GM12801 (cell line): ENCODE measurements around the gene HOXA2.

Experiments
- TF ChIP-seq, protein P1 (sequence below): IDR thresholded peaks from one replicate; pipeline ENCODE4 v1.5.1; 2011; ENCODE audit warnings: control low read depth; ENCODE audit not compliant: insufficient read length; ENCODE audit errors: extremely low read depth

Gene HOXA2

DNA sequence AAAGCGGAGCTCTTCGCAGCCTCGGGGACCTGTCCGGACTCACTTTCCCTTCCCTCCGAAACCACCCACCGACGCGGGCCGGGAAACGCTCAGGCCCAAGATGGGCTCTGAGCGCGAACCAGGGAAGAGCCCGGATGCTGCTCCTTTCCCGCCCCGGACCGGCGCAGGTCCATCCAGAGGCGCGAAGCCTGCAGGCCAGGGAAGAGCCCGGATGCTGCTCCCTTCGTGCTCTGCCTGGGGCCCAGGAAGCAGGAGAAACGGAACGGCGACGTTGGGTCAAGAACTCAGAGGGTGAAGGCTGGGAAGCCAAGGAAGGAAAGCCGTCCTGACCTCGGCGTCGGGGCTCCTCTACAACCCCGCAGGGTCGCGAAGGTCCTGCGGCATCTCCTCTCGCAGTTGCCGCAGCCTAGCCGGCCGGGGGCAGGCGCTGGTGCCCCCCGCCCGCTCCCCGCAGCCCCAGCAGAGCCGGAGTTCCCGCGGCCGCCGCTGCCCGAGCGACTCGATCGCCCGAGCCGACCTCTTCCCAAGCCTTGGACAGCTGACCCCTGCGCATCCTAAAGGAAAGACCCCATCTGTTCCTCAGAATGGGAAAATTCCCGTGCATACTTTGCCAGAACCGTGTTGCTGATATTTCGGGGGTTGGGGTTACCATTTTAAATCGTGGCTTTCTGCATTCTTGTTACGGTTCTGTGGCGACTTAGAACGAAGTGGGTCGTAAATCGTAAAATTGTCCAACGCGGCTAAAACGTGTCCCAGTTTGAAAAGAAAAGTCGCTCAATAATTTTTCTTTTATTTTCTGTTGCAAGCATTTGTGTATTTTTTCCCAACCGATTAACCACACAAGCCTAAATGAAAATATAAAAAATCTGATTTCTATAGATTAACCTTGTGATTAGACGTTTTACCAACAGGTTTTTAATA lies 14.2 kb downstream of the HOXA2 start:
- TF ChIP-seq, protein P1, sequence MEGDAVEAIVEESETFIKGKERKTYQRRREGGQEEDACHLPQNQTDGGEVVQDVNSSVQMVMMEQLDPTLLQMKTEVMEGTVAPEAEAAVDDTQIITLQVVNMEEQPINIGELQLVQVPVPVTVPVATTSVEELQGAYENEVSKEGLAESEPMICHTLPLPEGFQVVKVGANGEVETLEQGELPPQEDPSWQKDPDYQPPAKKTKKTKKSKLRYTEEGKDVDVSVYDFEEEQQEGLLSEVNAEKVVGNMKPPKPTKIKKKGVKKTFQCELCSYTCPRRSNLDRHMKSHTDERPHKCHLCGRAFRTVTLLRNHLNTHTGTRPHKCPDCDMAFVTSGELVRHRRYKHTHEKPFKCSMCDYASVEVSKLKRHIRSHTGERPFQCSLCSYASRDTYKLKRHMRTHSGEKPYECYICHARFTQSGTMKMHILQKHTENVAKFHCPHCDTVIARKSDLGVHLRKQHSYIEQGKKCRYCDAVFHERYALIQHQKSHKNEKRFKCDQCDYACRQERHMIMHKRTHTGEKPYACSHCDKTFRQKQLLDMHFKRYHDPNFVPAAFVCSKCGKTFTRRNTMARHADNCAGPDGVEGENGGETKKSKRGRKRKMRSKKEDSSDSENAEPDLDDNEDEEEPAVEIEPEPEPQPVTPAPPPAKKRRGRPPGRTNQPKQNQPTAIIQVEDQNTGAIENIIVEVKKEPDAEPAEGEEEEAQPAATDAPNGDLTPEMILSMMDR = no peak

- TF ChIP-seq, protein P1 = no peak
These were observed 18.8 kb downstream of the HOXA2 start for GRCh38 chr7:27083646-27084045.

DNA sequence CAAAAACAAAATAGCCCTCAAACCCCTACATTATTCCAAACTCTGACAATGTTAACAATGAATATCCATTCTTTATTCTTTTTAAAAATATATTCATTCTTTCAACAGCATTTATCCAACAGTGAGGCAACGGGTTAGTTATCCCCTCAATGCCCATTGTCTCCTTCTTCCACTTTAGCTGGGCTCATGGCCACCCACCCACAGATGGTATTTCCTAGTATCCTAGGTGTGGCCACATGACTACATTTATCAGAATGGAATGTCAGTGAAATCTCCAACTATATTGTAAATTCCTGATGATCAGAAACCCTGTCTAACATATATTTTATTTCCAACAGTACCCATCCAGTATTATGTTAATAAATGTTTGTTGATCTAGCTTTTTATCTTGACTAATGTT lies 20.3 kb downstream of the HOXA2 start:
- TF ChIP-seq, protein P1 = no peak

GRCh38 chr7:27080844-27081436 lies 21.5 kb downstream of the HOXA2 start:
- TF ChIP-seq, protein P1 = no peak

DNA sequence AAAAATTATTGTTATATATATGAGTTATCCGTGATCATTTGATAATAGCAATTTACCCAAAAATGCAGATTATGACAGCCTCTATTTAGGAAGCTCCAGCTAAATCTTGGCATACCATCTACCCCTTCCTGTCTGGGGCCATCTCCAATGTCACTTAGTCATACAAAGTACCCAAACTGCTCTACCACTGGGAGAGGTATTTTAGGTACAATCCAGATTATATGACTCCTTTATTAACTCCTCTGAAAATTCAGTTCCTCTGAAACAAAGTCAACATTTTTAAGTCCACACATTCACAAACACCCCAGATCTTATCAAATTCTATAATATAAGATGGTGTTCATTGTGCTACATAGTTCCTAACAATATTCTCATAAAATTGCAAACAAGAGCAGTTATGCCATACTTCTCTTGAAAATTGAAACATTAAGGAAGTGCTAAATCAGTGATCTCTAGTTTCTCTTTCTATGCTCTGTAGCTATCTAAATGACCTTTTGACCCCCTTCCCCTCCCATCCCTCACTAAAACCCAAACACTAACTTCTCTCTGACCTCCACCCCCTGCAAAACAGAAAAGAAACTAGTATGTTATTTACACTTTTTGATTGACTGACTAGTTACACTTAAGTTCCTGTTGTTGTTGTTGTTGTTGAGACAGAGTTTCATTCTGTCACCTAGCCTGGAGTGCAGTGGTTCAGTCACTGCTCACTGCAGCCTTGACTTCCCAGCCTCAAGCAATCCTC lies 23.1 kb downstream of the HOXA2 start:
- TF ChIP-seq, protein P1 = no peak

DNA sequence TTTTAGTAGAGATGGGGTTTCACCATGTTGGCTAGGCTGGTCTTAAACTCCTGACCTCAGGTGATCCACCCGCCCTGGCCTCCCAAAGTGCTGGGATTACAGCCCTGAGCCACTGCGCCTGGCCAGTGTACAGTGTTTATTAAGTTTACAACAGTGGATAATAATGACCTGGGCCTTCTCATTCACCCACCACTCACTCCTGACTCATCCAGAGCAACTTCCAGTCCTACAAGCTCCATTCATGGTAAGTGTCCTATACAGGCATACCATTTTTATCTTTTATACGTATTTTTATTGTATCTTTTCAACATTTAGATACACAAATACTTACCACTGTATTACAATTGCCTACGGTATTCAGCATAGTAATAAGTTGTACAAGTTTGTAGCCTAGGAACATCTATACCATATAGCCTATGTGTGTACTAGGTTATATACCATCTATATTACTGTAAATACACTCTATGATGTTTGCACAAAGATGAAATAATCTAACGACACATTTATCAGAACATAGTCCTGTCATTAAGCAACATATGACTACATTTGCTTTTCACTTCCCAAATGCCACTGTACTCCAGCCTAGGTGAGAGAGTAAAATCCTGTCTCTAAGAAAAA lies 23.8 kb downstream of the HOXA2 start:
- TF ChIP-seq, protein P1 = no peak

DNA sequence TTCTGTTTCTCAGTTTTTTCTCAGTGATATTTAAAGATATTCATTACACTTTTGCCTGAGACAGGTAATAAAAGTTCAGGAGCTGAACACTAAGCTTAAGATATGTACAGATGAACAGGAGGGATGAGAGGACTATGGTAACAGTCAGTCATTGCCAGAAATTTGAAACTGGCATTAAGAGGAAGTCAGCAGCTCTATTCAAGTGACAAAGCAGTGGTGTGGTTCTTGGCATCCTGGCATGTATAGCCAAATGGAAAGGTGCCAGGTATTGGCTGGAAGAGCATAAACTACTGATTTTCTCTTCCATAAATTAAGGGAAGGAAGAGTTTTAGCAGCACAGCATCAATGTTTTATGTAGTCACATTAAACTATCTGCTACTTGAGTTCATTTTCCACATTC lies 29.4 kb downstream of the HOXA2 start:
- TF ChIP-seq, protein P1 = no peak
